ENCODE measurements around the gene DDC.

Gene DDC, protein sequence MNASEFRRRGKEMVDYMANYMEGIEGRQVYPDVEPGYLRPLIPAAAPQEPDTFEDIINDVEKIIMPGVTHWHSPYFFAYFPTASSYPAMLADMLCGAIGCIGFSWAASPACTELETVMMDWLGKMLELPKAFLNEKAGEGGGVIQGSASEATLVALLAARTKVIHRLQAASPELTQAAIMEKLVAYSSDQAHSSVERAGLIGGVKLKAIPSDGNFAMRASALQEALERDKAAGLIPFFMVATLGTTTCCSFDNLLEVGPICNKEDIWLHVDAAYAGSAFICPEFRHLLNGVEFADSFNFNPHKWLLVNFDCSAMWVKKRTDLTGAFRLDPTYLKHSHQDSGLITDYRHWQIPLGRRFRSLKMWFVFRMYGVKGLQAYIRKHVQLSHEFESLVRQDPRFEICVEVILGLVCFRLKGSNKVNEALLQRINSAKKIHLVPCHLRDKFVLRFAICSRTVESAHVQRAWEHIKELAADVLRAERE

DNA sequence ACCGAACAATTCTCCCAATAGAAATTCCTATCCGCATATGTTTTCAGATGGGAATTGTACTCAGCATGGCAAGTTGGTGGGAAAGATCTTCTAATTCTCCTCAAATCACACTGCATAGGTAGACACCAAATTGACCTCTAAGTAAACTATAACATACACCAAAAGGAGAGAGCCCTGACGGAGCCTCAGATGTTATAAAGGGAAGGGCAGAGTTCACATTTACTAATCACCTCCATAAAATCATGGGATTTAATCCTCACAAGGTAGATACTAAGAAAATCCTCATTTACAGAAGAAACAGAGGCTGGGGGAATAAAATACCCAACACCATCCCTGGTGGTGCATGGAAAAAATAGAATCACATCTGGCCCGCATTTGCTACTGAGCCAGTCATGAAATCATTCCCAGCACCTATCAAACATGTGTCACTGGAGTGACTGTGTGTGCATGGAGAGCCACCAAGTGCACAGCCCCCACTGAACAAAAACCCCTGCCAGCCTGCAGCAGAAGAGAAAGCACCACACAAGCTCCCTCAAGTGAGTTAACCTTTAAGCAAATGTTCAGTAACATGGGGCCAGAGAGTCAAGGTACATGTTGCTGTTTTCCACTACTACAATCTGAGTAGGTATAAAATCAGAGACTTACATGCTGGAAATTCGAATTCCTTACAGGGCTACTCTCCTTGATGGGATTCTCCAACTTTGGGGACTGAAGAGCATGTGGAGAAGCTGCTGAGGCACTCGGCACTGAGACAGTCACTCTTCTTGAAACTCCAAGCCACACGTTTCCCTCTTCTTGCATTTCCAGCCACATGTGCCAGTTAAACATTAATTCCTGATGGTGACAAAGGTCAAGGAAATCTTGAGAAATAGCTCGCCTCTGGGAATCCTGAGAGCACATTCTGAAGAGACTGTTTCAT lies at the start of gene DDC:
Gene DDC (minus strand): TSS at position 766 of the 919 bp plus-strand sequence. CDS start 21,320 bp downstream, outside the sequence.
- H3K36me3 Mint-ChIP-seq (ENCODE audit: low read depth) = no peaks in the 10 kb centered on the region
- no peaks in the 10 kb centered on the region for H3K9me3 Mint-ChIP-seq
- no peak within 1 kb of the TSS for H3K27ac Mint-ChIP-seq
- DNase-seq = no peak
- H3K27me3 Mint-ChIP-seq = peaks cover 14% of the 10 kb centered on the region
- H3K4me1 Mint-ChIP-seq (ENCODE audit: low read depth) = no peaks in the 10 kb centered on the region
- H3K4me3 Mint-ChIP-seq = no peak within 1 kb of the TSS

DNA sequence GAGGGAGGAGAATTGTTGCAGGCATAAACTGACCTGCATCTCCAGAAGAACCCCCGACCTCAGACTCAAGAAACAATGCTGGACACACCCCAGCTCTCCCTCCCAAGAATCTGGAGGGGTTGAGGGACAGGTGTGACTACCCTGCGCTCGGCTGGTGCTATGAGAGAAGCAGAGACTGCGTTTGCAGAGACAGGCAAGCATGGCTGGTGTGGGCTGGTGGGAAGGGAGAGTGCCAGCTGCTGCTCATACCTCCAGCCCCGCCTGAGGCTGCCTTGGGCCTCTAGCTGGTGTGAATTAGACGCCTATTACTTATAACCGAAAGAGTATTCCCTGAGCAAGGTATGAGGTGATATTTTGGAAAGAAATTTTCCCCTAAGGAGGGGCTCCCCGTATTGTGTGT lies 48.3 kb upstream of the DDC start:
- H3K4me3 Mint-ChIP-seq = no peak overlapping the region
- H3K27ac Mint-ChIP-seq = no peak overlapping the region
- H3K36me3 Mint-ChIP-seq (ENCODE audit: low read depth) = no peaks in the 10 kb centered on the region
- H3K4me1 Mint-ChIP-seq (ENCODE audit: low read depth) = peaks cover 27% of the 10 kb centered on the region
- peaks cover 5% of the 10 kb centered on the region for H3K27me3 Mint-ChIP-seq
- no peaks in the 10 kb centered on the region for H3K9me3 Mint-ChIP-seq
- DNase-seq = no peak

DNA sequence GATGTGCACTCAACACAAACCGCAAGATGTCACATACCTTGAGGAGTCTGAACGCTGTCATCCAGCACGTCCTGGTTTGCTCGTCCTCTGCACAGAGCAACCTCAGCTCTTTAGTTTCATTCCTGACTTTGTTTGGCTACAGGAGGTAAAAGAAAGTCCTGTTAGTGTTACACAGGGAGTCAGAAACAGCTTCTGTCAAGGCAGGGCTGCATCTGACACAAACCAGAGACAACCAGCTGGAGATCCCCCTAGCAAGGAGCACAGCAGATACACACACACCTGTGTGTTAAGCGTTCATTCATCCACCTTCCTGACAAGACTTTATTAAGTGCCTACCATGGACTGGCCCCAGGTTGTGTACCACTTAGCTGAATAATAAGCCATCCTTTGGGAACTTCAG lies 47.5 kb upstream of the DDC start:
- no peaks in the 10 kb centered on the region for H3K36me3 Mint-ChIP-seq (ENCODE audit: low read depth)
- H3K27ac Mint-ChIP-seq = no peak overlapping the region
- H3K9me3 Mint-ChIP-seq = peaks cover 4% of the 10 kb centered on the region
- H3K4me3 Mint-ChIP-seq = no peak overlapping the region
- peaks cover 5% of the 10 kb centered on the region for H3K27me3 Mint-ChIP-seq
- no peak for DNase-seq
- H3K4me1 Mint-ChIP-seq (ENCODE audit: low read depth) = peaks cover 35% of the 10 kb centered on the region

DNA sequence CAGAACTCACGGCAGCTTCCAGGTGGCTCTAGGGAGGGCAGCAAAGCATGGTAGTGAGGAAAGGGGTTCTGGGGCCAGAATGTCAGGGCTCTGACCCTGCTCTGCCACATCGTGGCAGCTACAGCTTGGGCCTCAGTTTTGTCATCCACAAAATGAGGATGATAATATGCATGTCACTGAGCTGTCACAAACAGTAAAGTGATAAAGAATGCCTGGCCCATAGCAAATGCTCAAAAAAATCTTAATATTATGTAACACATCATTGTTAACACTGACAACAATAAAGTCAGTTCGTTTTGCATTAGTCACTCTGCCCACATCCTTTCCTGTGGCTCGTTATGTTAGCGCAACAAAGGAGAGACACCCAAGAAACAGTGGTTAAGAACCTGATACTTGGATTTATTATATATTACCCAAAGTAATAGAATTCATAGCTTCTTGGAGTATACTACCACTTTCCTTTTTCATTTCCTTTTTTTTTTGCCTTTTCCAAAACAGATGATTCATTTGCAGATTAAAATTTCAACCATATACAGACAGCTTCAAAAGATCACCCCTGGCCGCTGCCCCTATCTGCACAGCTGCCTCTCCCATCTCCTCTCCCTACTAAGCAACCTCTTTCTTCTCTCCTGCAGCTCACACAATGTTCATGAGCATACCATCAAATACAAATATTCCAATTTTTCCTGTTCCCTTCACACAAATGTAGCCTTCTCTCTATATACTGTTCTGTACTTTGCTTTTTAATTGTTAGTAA lies 45.5 kb upstream of the DDC start:
- no peak overlapping the region for H3K4me3 Mint-ChIP-seq

DNA sequence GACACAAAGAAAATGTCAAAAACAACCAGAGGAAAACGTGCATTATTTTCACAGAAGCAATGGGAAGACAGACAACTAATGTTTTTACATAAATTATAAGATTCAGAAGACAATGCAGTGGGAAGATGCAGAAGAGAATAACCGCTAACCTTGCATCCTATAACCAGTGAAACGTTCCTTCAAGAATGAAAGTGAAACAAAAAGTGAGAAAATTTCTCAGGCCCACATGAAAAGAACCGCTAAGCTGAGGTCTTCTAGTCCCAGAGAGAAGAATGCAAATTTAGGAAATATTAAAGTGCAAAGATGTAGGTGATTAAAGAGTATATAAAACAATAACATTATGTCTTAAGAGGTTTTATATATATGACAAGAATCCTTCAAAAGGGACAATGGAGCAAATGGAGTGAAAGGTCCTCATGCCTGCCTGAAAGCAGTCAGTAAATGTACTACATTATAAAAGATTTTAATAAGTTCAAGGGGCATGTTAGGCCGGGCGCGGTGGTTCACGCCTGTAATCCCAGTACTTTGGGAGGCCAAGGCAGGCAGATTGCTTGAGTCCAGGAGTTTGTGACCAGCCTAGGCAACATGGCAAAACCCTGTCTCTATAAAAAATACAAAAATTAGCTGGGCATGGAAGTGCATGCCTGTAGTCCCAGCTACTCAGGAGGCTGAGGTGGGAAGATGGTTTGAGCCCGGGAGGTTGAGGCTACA lies 43.1 kb upstream of the DDC start:
- Mint-ChIP-seq H3K4me3 (no peak overlapping the region), H3K27ac (no peak overlapping the region), H3K9me3 (peaks cover 6% of the 10 kb centered on the region), H3K4me1 (ENCODE audit: low read depth) (peaks cover 38% of the 10 kb centered on the region), H3K27me3 (peaks cover 3% of the 10 kb centered on the region), H3K36me3 (ENCODE audit: low read depth) (peaks cover 6% of the 10 kb centered on the region)
- DNase-seq = no peak

More for the DNA sequence above, 45.5 kb upstream of the DDC start:
- Mint-ChIP-seq H3K36me3 (ENCODE audit: low read depth) (peaks cover 2% of the 10 kb centered on the region), H3K27ac (no peak overlapping the region), H3K4me1 (ENCODE audit: low read depth) (peaks cover 38% of the 10 kb centered on the region), H3K27me3 (peaks cover 5% of the 10 kb centered on the region), H3K9me3 (peaks cover 6% of the 10 kb centered on the region)
- DNase-seq = no peak

DNA sequence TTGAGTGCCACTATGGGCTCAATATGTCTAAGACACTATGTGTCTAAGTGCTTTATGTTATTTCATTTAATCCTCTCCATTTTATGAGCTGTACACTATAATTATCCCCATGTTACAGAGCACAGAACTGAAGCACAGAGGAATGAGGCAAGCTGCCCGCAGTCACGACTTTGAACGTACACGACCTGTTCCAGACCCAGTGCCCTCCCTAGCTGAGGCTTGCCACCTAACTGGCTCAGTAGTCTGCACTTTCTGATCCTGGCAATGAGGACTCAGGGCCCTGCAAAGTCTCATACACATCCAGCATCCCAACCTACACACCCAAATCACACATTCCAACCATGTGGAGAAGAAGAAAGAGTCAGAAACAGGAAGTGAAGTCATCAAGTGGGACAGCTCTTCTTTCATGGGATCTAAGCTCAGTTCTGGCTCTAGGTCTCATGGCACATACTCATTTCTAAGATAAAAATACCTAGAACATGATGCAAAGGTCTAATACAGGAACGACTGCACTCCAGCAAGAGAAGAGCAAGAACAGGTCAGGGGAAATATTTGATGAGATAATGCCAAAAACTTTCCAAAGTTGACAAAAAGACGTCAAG lies 42.4 kb upstream of the DDC start:
- Mint-ChIP-seq H3K4me3 (no peak overlapping the region), H3K9me3 (peaks cover 6% of the 10 kb centered on the region), H3K36me3 (ENCODE audit: low read depth) (peaks cover 6% of the 10 kb centered on the region), H3K4me1 (ENCODE audit: low read depth) (peaks cover 38% of the 10 kb centered on the region), H3K27ac (no peak overlapping the region), H3K27me3 (no peaks in the 10 kb centered on the region)
- DNase-seq = no peak

DNA sequence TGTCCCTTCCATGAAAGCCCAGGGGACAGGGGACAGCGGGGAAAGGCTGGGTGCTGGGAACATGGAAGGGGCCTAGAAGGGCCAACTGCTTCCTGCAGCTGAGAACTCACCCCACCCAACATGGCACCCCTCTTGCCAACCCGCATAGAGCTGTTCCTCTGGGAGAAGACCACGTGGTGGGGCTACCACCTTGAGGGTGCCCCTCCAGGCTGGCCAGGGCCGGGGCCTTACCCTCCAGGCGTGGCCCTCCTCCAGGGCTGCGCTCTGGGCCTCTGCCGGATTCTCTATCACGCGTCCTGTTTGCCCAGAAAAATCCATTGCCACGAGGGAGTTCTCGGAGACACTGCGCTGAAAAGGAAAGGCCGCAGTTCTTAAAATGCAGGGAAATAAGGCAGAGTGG lies 39.9 kb upstream of the DDC start:
- H3K4me3 Mint-ChIP-seq = no peak overlapping the region
- peaks cover 6% of the 10 kb centered on the region for H3K9me3 Mint-ChIP-seq
- peaks cover 17% of the 10 kb centered on the region for H3K4me1 Mint-ChIP-seq (ENCODE audit: low read depth)
- DNase-seq = no peak
- no peak overlapping the region for H3K27ac Mint-ChIP-seq
- no peaks in the 10 kb centered on the region for H3K27me3 Mint-ChIP-seq
- peaks cover 6% of the 10 kb centered on the region for H3K36me3 Mint-ChIP-seq (ENCODE audit: low read depth)

DNA sequence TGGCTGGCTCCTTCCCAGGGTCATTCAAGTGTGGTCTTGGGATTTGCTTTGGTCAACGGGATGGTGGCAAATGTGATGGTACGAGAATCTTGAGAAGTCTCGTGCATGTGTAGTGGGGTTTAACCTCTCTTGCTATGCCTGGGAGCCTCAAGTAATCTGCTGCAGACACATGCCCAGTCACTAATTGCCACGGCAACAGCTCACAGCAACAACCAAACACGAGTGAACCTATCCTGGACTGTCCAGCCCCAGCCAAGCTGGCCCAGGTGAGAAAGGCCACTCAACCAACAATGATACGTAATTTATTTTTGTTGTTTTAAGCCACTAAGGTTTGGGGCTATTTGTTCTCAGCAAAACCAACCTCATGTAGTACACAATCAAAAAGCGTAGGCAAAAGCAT lies 38.1 kb upstream of the DDC start:
- Mint-ChIP-seq H3K27me3 (no peaks in the 10 kb centered on the region), H3K4me1 (ENCODE audit: low read depth) (peaks cover 9% of the 10 kb centered on the region), H3K9me3 (peaks cover 6% of the 10 kb centered on the region), H3K36me3 (ENCODE audit: low read depth) (peaks cover 6% of the 10 kb centered on the region), H3K27ac (no peak overlapping the region), H3K4me3 (no peak overlapping the region)
- no peak for DNase-seq

DNA sequence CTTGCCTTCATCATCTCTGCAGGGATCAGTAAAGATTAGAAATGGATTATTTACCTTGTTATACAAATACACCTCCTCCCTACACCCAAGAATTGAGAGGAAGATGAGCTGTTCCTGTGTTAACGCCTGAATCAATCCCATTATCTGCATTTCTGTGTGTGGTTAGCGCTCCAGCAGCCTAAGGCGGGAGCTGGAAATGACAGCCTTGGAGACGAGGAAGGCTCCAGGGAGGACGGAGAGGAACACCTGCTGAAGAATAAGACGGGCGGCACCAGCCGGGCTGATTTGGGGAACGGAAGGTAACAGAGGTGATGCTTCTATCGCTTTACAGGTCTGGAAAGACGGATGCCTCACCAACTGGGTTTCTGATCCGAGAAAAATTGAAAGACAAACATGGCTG lies 34.2 kb upstream of the DDC start:
- no peaks in the 10 kb centered on the region for H3K9me3 Mint-ChIP-seq

DNA sequence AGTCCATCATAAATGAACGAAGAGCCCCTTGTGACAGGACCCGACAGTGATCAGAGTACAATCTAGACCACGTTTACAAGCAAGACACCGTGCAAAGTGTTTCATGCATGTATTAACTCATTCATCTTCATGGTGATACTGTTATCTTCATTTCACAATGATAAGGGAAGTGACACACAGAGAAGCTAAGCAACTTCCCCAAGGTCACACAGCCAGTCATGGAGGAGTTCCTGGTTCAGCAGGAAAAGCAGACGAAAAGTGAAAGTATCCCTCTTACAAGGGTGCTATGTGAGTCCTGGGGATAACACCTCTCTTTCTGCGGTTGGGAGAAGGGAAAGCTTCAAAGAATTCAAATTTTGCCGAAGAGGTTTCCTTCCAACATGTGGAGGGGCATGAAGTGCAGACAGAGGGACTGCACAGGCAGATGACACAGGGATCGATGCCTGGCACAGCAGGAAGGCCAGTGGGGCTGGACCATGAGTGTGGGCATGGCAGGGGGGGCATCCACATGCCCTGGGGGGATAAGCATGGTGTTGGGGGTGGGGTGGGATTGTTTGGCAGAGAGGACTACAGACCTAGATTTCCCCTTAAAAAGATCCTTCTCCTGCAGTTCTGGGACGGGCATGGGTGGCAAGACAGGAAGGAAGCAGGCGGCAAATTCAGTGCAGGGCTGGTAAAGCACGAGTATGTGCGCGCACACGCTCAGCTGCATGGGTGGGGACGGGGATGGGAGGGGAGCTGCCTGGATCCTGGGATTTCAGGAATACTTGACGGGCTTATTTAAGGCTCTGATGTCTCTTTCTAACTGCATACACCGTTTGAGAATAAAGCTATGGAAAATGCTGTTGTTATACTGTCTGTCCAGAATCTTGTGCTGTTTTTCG lies 33.5 kb upstream of the DDC start:
- DNase-seq = no peak
- H3K4me1 Mint-ChIP-seq (ENCODE audit: low read depth) = peaks cover 23% of the 10 kb centered on the region
- no peaks in the 10 kb centered on the region for H3K36me3 Mint-ChIP-seq (ENCODE audit: low read depth)
- no peaks in the 10 kb centered on the region for H3K9me3 Mint-ChIP-seq
- H3K27me3 Mint-ChIP-seq = no peaks in the 10 kb centered on the region
- no peak overlapping the region for H3K27ac Mint-ChIP-seq
- no peak overlapping the region for H3K4me3 Mint-ChIP-seq

More for the DNA sequence above, 34.2 kb upstream of the DDC start:
- H3K36me3 Mint-ChIP-seq (ENCODE audit: low read depth) = peaks cover 2% of the 10 kb centered on the region
- H3K4me1 Mint-ChIP-seq (ENCODE audit: low read depth) = peaks cover 19% of the 10 kb centered on the region
- H3K27ac Mint-ChIP-seq = no peak overlapping the region
- DNase-seq = no peak
- H3K27me3 Mint-ChIP-seq = no peaks in the 10 kb centered on the region
- no peak overlapping the region for H3K4me3 Mint-ChIP-seq

DNA sequence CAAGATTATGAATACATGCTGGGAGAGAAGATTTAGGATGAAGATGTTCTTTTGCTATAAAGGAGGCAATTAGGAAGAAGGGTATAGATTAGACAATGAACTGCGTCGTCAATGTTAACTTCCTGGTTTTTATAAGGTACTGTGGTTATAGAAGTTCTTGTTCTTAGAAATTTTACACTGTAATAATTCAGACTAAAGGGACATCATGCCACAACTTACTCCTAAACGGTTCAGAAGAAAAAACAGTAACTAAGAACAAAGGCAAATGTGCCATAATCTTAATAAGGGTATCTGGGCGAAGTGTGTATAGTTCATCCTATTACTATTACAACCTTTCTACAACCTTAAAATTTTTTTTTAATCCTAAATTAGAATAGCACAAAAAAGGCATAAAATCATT lies 31.3 kb upstream of the DDC start:
- H3K4me3 Mint-ChIP-seq = no peak overlapping the region
- H3K27ac Mint-ChIP-seq = no peak overlapping the region
- peaks cover 23% of the 10 kb centered on the region for H3K4me1 Mint-ChIP-seq (ENCODE audit: low read depth)
- no peaks in the 10 kb centered on the region for H3K9me3 Mint-ChIP-seq
- no peak for DNase-seq
- H3K36me3 Mint-ChIP-seq (ENCODE audit: low read depth) = peaks cover 4% of the 10 kb centered on the region
- peaks cover 6% of the 10 kb centered on the region for H3K27me3 Mint-ChIP-seq

DNA sequence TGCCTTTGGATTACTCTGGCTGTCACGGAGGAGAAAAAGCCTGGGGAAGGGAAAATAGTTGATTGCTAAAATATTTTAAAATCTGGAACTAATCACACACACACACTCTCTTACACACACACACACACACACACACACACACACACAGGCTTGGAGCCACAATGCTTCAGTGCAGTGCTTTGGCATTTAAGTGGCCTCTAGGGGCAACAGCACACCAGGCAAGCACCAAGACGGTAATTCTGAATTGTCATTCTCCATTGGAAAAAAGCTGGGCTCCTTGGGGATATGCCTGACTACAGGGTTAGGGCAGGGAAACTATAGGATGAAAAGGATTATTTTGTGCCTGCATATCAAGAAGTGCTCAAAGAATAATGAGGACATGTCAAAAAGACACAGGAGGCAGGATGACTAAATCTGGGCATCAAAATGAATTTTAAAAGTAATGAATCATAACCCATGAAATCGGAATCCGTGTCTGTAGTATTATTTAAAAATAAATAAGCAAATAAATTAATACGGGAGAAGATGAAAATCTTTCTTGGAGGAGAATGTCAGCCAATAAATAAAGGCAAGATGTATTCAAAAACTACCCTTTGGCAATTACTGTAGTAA lies 30.4 kb upstream of the DDC start:
- peaks cover 23% of the 10 kb centered on the region for H3K4me1 Mint-ChIP-seq (ENCODE audit: low read depth)
- H3K27me3 Mint-ChIP-seq = peaks cover 12% of the 10 kb centered on the region
- H3K9me3 Mint-ChIP-seq = no peaks in the 10 kb centered on the region
- H3K27ac Mint-ChIP-seq = peak overlapping the region; percentile 23
- H3K4me3 Mint-ChIP-seq = no peak overlapping the region
- H3K36me3 Mint-ChIP-seq (ENCODE audit: low read depth) = peaks cover 4% of the 10 kb centered on the region
- no peak for DNase-seq
